Tibial nerve (tissue), 4 donors: ENCODE data around the gene CAPN13. TPM values are rescaled to one million over a fixed set of nuclear protein-coding genes. Genes with fewer than 3 reads are reported as not detected.

Experiments
- DNase-seq, 2 donors: peaks; one replicate each; pipeline ENCODE4 v3.0.0-alpha.2; 2019; ENCODE audit warnings: low spot score in 2 of 2
- H3K27ac ChIP-seq, 4 donors: fragments of 200-600 bp; sonication (generic) in 3 of 4; one replicate each; pipeline ENCODE4 v1.5.1; 2017 to 2019; ENCODE audit warnings: mild to moderate bottlenecking in 1 of 4
- H3K27me3 ChIP-seq, 2 donors: fragments of 200-600 bp; sonication (generic) in 1 of 2; one replicate each; pipeline versions ENCODE4 v1.5.1 to v1.6.0; 2017 to 2019
- H3K36me3 ChIP-seq, 3 donors: fragments of 200-600 bp; sonication (generic); one replicate each; pipeline ENCODE4 v1.5.1; 2018 to 2019
- H3K4me1 ChIP-seq, 4 donors: fragments of 200-600 bp; sonication (generic) in 3 of 4; one replicate each; pipeline ENCODE4 v1.5.1; 2017 to 2019
- H3K4me3 ChIP-seq, 4 donors: fragments of 200-600 bp; sonication (generic) in 3 of 4; one replicate each; pipeline ENCODE4 v1.5.1; 2017 to 2019; ENCODE audit warnings: mild to moderate bottlenecking in 1 of 4, moderate library complexity in 1 of 4
- H3K9me3 ChIP-seq, 4 donors: fragments of 200-600 bp; sonication (generic) in 3 of 4; one replicate each; pipeline ENCODE4 v1.5.1; 2017 to 2019
- EP300 ChIP-seq, 2 donors: sonication (generic); formaldehyde crosslinking; IDR thresholded peaks; one replicate each; pipeline ENCODE4 v1.6.1; 2017; ENCODE audit warnings: antibody characterized with exemption in 2 of 2, mild to moderate bottlenecking in 1 of 2
- POLR2A ChIP-seq, 2 donors: fragments of 450-650 bp; IDR thresholded peaks; one replicate each; pipeline ENCODE4 v1.6.1; 2017; ENCODE audit warnings: antibody characterized with exemption in 2 of 2, mild to moderate bottlenecking in 2 of 2, moderate library complexity in 2 of 2
- WGBS, 2 donors: methylation state at CpG; one replicate each; pipeline ENCODE4 v1.1.5; 2018; 5-methylcytosine and 5-hydroxymethylcytosine counted together
- total RNA-seq, 4 donors: library from RNA; depleted of rRNA; stranded (reverse); fragments of >200 nt; gene quantifications; one replicate each; pipeline ENCODE4 v1.1.0, GENCODE V29; 2016
- TF ChIP-seq, protein P1 (sequence below), 5 experiments: fragments of 200-600 bp in 3 of 5; fragments of 450-650 bp in 2 of 5; sonication (generic) in 3 of 5; IDR thresholded peaks; one replicate each; pipeline ENCODE4 v1.5.1; 2016 to 2019; ENCODE audit warnings: antibody characterized with exemption in 5 of 5, mild to moderate bottlenecking in 3 of 5, moderate library complexity in 2 of 5

CAPN13 gene
- total RNA-seq, 4 donors from 2014 or later, result not detected

- Histone ChIP-seq H3K27ac (no peak overlapping the region), H3K4me3 (no peak overlapping the region), H3K9me3 (no peaks in the 10 kb centered on the region), H3K36me3 (no peaks in the 10 kb centered on the region), H3K4me1 (no peaks in the 10 kb centered on the region), H3K27me3 (no peaks in the 10 kb centered on the region)
- DNase-seq, result no peak
- WGBS, 2 donors, result 77 to 86% methylated on average over 9 of the region's 9 CpGs
- TF ChIP-seq POLR2A (IDR thresholded peaks at IDR 0.05), result no peak
- TF ChIP-seq EP300 (IDR thresholded peaks at IDR 0.05), result no peak
- TF ChIP-seq, protein P1, sequence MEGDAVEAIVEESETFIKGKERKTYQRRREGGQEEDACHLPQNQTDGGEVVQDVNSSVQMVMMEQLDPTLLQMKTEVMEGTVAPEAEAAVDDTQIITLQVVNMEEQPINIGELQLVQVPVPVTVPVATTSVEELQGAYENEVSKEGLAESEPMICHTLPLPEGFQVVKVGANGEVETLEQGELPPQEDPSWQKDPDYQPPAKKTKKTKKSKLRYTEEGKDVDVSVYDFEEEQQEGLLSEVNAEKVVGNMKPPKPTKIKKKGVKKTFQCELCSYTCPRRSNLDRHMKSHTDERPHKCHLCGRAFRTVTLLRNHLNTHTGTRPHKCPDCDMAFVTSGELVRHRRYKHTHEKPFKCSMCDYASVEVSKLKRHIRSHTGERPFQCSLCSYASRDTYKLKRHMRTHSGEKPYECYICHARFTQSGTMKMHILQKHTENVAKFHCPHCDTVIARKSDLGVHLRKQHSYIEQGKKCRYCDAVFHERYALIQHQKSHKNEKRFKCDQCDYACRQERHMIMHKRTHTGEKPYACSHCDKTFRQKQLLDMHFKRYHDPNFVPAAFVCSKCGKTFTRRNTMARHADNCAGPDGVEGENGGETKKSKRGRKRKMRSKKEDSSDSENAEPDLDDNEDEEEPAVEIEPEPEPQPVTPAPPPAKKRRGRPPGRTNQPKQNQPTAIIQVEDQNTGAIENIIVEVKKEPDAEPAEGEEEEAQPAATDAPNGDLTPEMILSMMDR (IDR thresholded peaks at IDR 0.05), result no peak
Observed at GRCh38 chr2:30768708-30769480, 38.4 kb downstream of the CAPN13 start.

GRCh38 chr2:30768036-30768686 is 39.1 kb downstream of the CAPN13 start:
- Histone ChIP-seq H3K27me3 (no peaks in the 10 kb centered on the region), H3K9me3 (no peaks in the 10 kb centered on the region), H3K27ac (no peak overlapping the region), H3K4me3 (no peak overlapping the region), H3K4me1 (no peaks in the 10 kb centered on the region), H3K36me3 (no peaks in the 10 kb centered on the region)
- DNase-seq, result no peak
- no peak for TF ChIP-seq POLR2A (IDR thresholded peaks at IDR 0.05)
- TF ChIP-seq, protein P1 (IDR thresholded peaks at IDR 0.05), result no peak
- TF ChIP-seq EP300 (IDR thresholded peaks at IDR 0.05), result no peak
- WGBS, 2 donors, result 72 to 74% methylated on average over 8 of the region's 8 CpGs

DNA sequence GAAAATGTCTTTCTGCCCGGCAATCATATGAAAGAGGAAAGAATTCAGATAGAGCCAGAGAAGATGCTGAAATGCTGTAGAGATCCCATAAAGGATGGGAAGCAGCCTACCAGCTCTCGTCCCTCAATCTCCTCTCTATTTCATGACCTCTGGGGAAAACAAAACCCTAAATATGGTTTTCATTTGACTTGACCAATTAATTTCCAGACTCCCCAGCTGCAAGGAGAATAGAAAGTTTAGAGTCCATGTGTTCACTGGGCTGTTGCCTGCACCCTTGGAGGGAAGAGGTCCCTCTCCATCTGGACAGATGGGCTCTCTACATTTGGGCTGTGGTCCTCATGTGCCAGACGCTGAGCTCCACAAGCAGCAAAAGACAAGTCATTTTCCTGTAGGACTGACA is 40.6 kb downstream of the CAPN13 start:
- no peak for DNase-seq
- TF ChIP-seq, protein P1 (IDR thresholded peaks at IDR 0.05), result no peak
- TF ChIP-seq EP300 (IDR thresholded peaks at IDR 0.05) (no peak), POLR2A (IDR thresholded peaks at IDR 0.05) (no peak)
- no peaks in the 10 kb centered on the region for H3K27me3 ChIP-seq
- no peaks in the 10 kb centered on the region for H3K36me3 ChIP-seq
- H3K4me1 ChIP-seq, result no peaks in the 10 kb centered on the region
- no peaks in the 10 kb centered on the region for H3K9me3 ChIP-seq
- 56 to 57% methylated on average over 3 of the region's 3 CpGs for WGBS, 2 donors
- H3K27ac ChIP-seq, result no peak overlapping the region
- H3K4me3 ChIP-seq, result no peak overlapping the region

GRCh38 chr2:30765876-30766470 is 41.3 kb downstream of the CAPN13 start:
- Histone ChIP-seq H3K36me3 (no peaks in the 10 kb centered on the region), H3K9me3 (no peaks in the 10 kb centered on the region), H3K4me1 (no peaks in the 10 kb centered on the region), H3K4me3 (no peak overlapping the region), H3K27ac (no peak overlapping the region), H3K27me3 (no peaks in the 10 kb centered on the region)
- TF ChIP-seq POLR2A (IDR thresholded peaks at IDR 0.05) (no peak), EP300 (IDR thresholded peaks at IDR 0.05) (no peak)
- TF ChIP-seq, protein P1 (IDR thresholded peaks at IDR 0.05), result no peak
- DNase-seq, result no peak
- 80 to 85% methylated on average over 12 of the region's 12 CpGs for whole genome bisulfite sequencing, 2 donors

DNA sequence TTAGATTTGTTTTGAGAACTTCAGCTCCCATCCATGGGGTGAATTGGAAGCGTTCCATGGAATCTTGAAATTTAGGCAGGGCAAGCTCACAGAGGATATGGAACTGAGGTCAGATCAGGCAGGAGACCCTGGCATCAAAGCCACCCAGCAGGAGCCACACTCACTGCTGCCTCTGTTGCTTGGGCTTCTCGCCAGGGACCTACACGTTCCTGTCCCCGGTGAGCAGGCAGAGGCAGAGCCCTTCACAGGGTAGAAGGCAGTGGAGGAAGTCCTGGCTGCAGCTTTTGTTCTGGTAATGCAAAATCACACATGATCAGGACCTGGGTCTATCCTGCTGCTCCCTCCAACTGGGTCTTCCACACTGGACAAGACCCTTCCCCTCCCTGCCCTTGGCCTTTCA is 42.1 kb downstream of the CAPN13 start:
- TF ChIP-seq, protein P1 (IDR thresholded peaks at IDR 0.05), result no peak
- TF ChIP-seq EP300 (IDR thresholded peaks at IDR 0.05), result no peak
- TF ChIP-seq POLR2A (IDR thresholded peaks at IDR 0.05), result no peak
- Histone ChIP-seq H3K9me3 (no peaks in the 10 kb centered on the region), H3K36me3 (no peaks in the 10 kb centered on the region), H3K27me3 (no peaks in the 10 kb centered on the region), H3K27ac (no peak overlapping the region), H3K4me3 (no peak overlapping the region), H3K4me1 (no peaks in the 10 kb centered on the region)
- WGBS, 2 donors, result 53 to 73% methylated on average over 4 of the region's 4 CpGs
- no peak for DNase-seq
